HepG2 (cell line): Measurements from ENCODE around the gene AXIN2. TPM values are rescaled to one million over a fixed set of nuclear protein-coding genes. Genes with fewer than 3 reads are reported as not detected.

Source experiments
- ARID4A ChIP-seq: sonication (generic); formaldehyde crosslinking; IDR thresholded peaks from 2 replicates; pipeline ENCODE4 v1.5.0; 2020; ENCODE audit warnings: mild to moderate bottlenecking, missing genetic modification reagents, borderline replicate concordance
- ARNT ChIP-seq: fragments of 450-650 bp; IDR thresholded peaks from 2 replicates; pipeline ENCODE4 v1.6.1; 2017
- BCL6 ChIP-seq: IDR thresholded peaks from 2 replicates; pipeline ENCODE4 v1.6.1; 2016; ENCODE audit warnings: missing genetic modification reagents, missing compliant biosample characterization
- FIP1L1 ChIP-seq: fragments of 200-400 bp; formaldehyde crosslinking; IDR thresholded peaks from 2 replicates; pipeline ENCODE4 v1.6.1; 2018; ENCODE audit warnings: low read depth, mild to moderate bottlenecking, low read length, moderate library complexity, borderline replicate concordance; ENCODE audit not compliant: insufficient read depth
- FOXJ3 ChIP-seq: sonication (generic); formaldehyde crosslinking; IDR thresholded peaks from 2 replicates; pipeline ENCODE4 v1.4.0; 2020; ENCODE audit warnings: missing genetic modification reagents, mild to moderate bottlenecking, borderline replicate concordance
- GZF1 ChIP-seq: sonication (generic); formaldehyde crosslinking; IDR thresholded peaks from 2 replicates; pipeline ENCODE4 v1.5.1; 2020; ENCODE audit warnings: mild to moderate bottlenecking, missing genetic modification reagents
- HCFC1 ChIP-seq: fragments of 150-350 bp; IDR thresholded peaks from 2 replicates; pipeline ENCODE4 v1.6.1; 2014; ENCODE audit warnings: low read depth, low read length
- NPAS2 ChIP-seq: sonication (generic); formaldehyde crosslinking; IDR thresholded peaks from 2 replicates; pipeline ENCODE4 v1.8.0; 2022; ENCODE audit warnings: mild to moderate bottlenecking, missing genetic modification reagents, borderline replicate concordance
- PRMT3 ChIP-seq: sonication (generic); formaldehyde crosslinking; IDR thresholded peaks from 2 replicates; pipeline ENCODE4 v1.8.1; 2022; ENCODE audit warnings: low read depth, mild to moderate bottlenecking, moderate library complexity, missing genetic modification reagents, borderline replicate concordance
- RBM22 ChIP-seq: fragments of 200-400 bp; formaldehyde crosslinking; optimal IDR thresholded peaks from 2 replicates; pipeline ENCODE3; 2017; ENCODE audit warnings: mild to moderate bottlenecking, low read length, moderate library complexity
- RCOR2 ChIP-seq: IDR thresholded peaks from 2 replicates; pipeline ENCODE4 v1.6.1; 2016; ENCODE audit warnings: missing biosample characterization, missing genetic modification reagents
- TFE3 ChIP-seq: IDR thresholded peaks from 2 replicates; pipeline ENCODE4 v1.6.1; 2016
- ZMYM4 ChIP-seq: sonication (generic); formaldehyde crosslinking; IDR thresholded peaks from 2 replicates; pipeline ENCODE4 v1.8.1; 2023; ENCODE audit warnings: mild to moderate bottlenecking, missing genetic modification reagents
- ZNF3 ChIP-seq: IDR thresholded peaks from 2 replicates; pipeline ENCODE4 v1.7.0; 2017; ENCODE audit warnings: inconsistent platforms
- ZNF33B ChIP-seq: sonication (generic); formaldehyde crosslinking; IDR thresholded peaks from 2 replicates; pipeline ENCODE4 v1.5.1; 2020; ENCODE audit warnings: mild to moderate bottlenecking, missing genetic modification reagents
- ZNF350 ChIP-seq: sonication (generic); formaldehyde crosslinking; IDR thresholded peaks from 2 replicates; pipeline ENCODE4 v1.4.0; 2020; ENCODE audit warnings: mild to moderate bottlenecking, low read depth, missing genetic modification reagents, borderline replicate concordance
- ZNF530 ChIP-seq: sonication (generic); formaldehyde crosslinking; IDR thresholded peaks from 2 replicates; pipeline ENCODE4 v1.5.0; 2020; ENCODE audit warnings: low read depth, mild to moderate bottlenecking, missing genetic modification reagents
- ZNF564 ChIP-seq: sonication (generic); formaldehyde crosslinking; IDR thresholded peaks from 2 replicates; pipeline ENCODE4 v1.8.1; 2023; ENCODE audit warnings: mild to moderate bottlenecking, missing genetic modification reagents
- ZNF768 ChIP-seq: sonication (generic); formaldehyde crosslinking; IDR thresholded peaks from 2 replicates; pipeline ENCODE4 v1.4.0; 2020; ENCODE audit warnings: missing genetic modification reagents
- polyA plus RNA-seq, 8 experiments: library from polyadenylated mRNA; depleted of rRNA in 3 of 8; stranded (reverse) in 7 of 8; unstranded in 1 of 8; fragments of >200 nt; fragmentation: Illumina TruSeq in 4 of 8; extraction: Trizol in 4 of 8; gene quantifications; 2 replicates each; pipeline versions ENCODE4 v1.2.1 to v1.2.3, GENCODE V29; 2011 to 2016; ENCODE audit warnings: low read depth in 4 of 8, missing spikeins in 1 of 8, mixed read lengths in 1 of 8; ENCODE audit not compliant: insufficient read depth in 1 of 8
- total RNA-seq, 5 experiments: library from RNA; depleted of rRNA; stranded (reverse); fragments of >200 nt; fragmentation: Illumina TruSeq; extraction: Trizol; gene quantifications; 2 replicates each; pipeline ENCODE4 v1.2.3, GENCODE V29; 2016; ENCODE audit warnings: low read depth in 1 of 5
- TF ChIP-seq, protein P1 (sequence below): sonication (generic); formaldehyde crosslinking; IDR thresholded peaks from 2 replicates; pipeline ENCODE4 v1.5.0; 2020; ENCODE audit warnings: mild to moderate bottlenecking, missing genetic modification reagents, moderate library complexity
- TF ChIP-seq, protein P2 (sequence below): IDR thresholded peaks from 2 replicates; pipeline ENCODE4 v1.6.1; 2016; ENCODE audit warnings: missing compliant biosample characterization, missing genetic modification reagents, borderline replicate concordance

AXIN2 gene
- total and polyA plus RNA-seq, 2 of the 13 experiments (the other 11 are each of a cell fraction or from before 2014, with no cell fraction given), result 58.6 to 63.4 TPM

DNA sequence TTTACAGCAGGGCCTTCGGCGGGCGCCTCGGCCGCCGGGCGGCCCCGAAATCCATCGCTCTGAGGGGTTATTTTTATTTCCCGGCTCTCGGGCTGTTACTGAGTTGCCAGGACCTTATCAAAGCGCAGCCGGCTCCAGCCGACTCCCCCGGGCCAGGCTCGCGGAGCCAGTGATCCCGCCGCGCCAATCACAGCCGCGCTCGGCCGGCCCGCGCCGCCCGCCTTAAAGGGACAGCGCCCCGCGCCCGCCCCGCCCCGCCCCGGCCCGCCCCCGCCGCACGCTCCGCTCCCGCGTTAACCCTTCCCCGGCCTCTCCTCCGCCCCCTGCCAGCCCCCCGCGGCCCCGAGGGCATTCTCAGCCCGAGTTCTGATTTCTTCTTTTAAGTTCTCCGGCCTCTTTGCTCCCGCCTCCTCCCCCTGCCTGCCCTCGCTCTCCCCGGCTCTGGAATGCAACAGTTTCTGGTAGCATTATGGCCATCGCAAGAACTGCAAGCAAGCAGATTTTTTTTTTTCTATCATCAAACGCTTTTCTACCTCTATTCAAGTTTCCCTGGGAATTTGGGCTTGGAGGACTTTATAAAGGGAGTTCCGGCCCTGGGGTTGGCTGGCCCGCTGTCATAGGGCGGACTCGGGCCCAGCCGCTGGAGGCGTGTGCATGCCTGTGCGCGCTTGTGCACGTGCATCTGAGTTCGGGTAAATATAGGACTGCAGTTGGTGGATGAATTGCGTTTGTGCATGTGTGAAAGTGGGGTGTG lies at the start of gene AXIN2 (continued):
- peak; percentile 76 for TF ChIP-seq FOXJ3 (CRISPR knock-in tag)
- TF ChIP-seq ZNF3 (CRISPR knock-in tag), result peak; percentile 100
- 0 out of 2 replicates have a peak, but pooled peaks have one; percentile 54 for TF ChIP-seq ZNF530 (CRISPR knock-in tag)
- peak; percentile 76 for TF ChIP-seq BCL6 (CRISPR knock-in tag)
- peak; percentile 93; the same call in 1 of the 2 replicates for TF ChIP-seq PRMT3 (CRISPR knock-in tag)
- no peak for TF ChIP-seq ZNF768
- peak; percentile 89 for TF ChIP-seq TFE3 (CRISPR knock-in tag)
- TF ChIP-seq ZNF33B, result peak; percentile 99
- TF ChIP-seq FIP1L1, result 0 out of 2 replicates have a peak, but pooled peaks have one; percentile 34
- TF ChIP-seq, protein P1, sequence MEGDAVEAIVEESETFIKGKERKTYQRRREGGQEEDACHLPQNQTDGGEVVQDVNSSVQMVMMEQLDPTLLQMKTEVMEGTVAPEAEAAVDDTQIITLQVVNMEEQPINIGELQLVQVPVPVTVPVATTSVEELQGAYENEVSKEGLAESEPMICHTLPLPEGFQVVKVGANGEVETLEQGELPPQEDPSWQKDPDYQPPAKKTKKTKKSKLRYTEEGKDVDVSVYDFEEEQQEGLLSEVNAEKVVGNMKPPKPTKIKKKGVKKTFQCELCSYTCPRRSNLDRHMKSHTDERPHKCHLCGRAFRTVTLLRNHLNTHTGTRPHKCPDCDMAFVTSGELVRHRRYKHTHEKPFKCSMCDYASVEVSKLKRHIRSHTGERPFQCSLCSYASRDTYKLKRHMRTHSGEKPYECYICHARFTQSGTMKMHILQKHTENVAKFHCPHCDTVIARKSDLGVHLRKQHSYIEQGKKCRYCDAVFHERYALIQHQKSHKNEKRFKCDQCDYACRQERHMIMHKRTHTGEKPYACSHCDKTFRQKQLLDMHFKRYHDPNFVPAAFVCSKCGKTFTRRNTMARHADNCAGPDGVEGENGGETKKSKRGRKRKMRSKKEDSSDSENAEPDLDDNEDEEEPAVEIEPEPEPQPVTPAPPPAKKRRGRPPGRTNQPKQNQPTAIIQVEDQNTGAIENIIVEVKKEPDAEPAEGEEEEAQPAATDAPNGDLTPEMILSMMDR (CRISPR knock-in tag), result peak; percentile 19; the same call in 1 of the 2 replicates
- TF ChIP-seq ZNF564 (CRISPR knock-in tag), result peak; percentile 70; the same call in 1 of the 2 replicates
- TF ChIP-seq ZNF350 (CRISPR knock-in tag), result peak; percentile 87
- no peak for TF ChIP-seq RCOR2 (CRISPR knock-in tag)
- no peak for TF ChIP-seq ARNT
- TF ChIP-seq GZF1, result no peak; the same call in 1 of the 2 replicates
- TF ChIP-seq ARID4A (CRISPR knock-in tag), result peak; percentile 89
- TF ChIP-seq, protein P2, sequence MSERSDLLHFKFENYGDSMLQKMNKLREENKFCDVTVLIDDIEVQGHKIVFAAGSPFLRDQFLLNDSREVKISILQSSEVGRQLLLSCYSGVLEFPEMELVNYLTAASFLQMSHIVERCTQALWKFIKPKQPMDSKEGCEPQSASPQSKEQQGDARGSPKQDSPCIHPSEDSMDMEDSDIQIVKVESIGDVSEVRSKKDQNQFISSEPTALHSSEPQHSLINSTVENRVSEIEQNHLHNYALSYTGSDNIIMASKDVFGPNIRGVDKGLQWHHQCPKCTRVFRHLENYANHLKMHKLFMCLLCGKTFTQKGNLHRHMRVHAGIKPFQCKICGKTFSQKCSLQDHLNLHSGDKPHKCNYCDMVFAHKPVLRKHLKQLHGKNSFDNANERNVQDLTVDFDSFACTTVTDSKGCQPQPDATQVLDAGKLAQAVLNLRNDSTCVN (CRISPR knock-in tag), result peak; percentile 36; the same call in 1 of the 2 replicates
- 0 out of 2 replicates have a peak, but pooled peaks have one; percentile 4 for TF ChIP-seq NPAS2
- TF ChIP-seq HCFC1, result no peak
- peak; percentile 75 for TF ChIP-seq ZMYM4 (CRISPR knock-in tag)
- no peak for TF ChIP-seq RBM22
